ENCODE results near the gene RELT. TPM values are rescaled to one million over a fixed set of nuclear protein-coding genes. Genes with fewer than 3 reads are reported as not detected.

Gene RELT
- total RNA-seq, 6 donors from 2014 or later = 4.9 to 27.0 (median 19.2) TPM

- no peak overlapping the region for H3K4me3 ChIP-seq
- 79 to 84% methylated on average over 5 of the region's 5 CpGs for WGBS, 2 donors
- no peak for ATAC-seq (ENCODE audit: low FRiP score in 2 of 2)
- H3K4me1 ChIP-seq = no peaks in the 10 kb centered on the region
- no peak for TF ChIP-seq EP300 (IDR thresholded peaks at IDR 0.05)
- no peak for TF ChIP-seq CTCF (IDR thresholded peaks at IDR 0.05)
- no peak for TF ChIP-seq POLR2AphosphoS5 (IDR thresholded peaks at IDR 0.05)
- no peak for TF ChIP-seq POLR2A (IDR thresholded peaks at IDR 0.05)
- H3K27me3 ChIP-seq = no peaks in the 10 kb centered on the region
- H3K9me3 ChIP-seq = no peaks in the 10 kb centered on the region
- H3K27ac ChIP-seq = peak overlapping the region in 1 of 4 donors; percentile 10
- H3K36me3 ChIP-seq = peaks cover 10 to 82% (median 53%) of the 10 kb centered on the region in 4 donors
- no peak for DNase-seq
These were observed 18.1 kb upstream of the RELT start for GRCh38 chr11:73358071-73358470.

GRCh38 chr11:73359341-73359740 lies 16.9 kb upstream of the RELT start:
- Histone ChIP-seq H3K27me3 (no peaks in the 10 kb centered on the region), H3K36me3 (peaks cover 13 to 88% (median 62%) of the 10 kb centered on the region in 4 donors), H3K9me3 (no peaks in the 10 kb centered on the region), H3K27ac (peak overlapping the region in 1 of 4 donors; percentile 48), H3K4me3 (no peak overlapping the region), H3K4me1 (no peaks in the 10 kb centered on the region)
- no peak for DNase-seq
- peak in 1 of 2 donors; percentile 26 for ATAC-seq (ENCODE audit: low FRiP score in 2 of 2)
- TF ChIP-seq POLR2A (IDR thresholded peaks at IDR 0.05) = no peak
- no peak for TF ChIP-seq CTCF (IDR thresholded peaks at IDR 0.05)
- TF ChIP-seq EP300 (IDR thresholded peaks at IDR 0.05) = no peak
- 74 to 88% methylated on average over 11 of the region's 11 CpGs for WGBS, 2 donors

- peaks cover 13 to 93% (median 66%) of the 10 kb centered on the region in 4 donors for H3K36me3 ChIP-seq
- ATAC-seq (ENCODE audit: low FRiP score in 2 of 2) (no peak), DNase-seq (no peak)
- whole genome bisulfite sequencing, 2 donors = 87% methylated on average over 14 to 19 of the region's 19 CpGs
- H3K4me3 ChIP-seq = no peak overlapping the region
- no peaks in the 10 kb centered on the region for H3K4me1 ChIP-seq
- peak overlapping the region in 2 of 4 donors; percentile 4 to 5 for H3K27ac ChIP-seq
- no peak for TF ChIP-seq CTCF (IDR thresholded peaks at IDR 0.05)
- no peak for TF ChIP-seq POLR2AphosphoS5 (IDR thresholded peaks at IDR 0.05)
- TF ChIP-seq POLR2A (IDR thresholded peaks at IDR 0.05) = no peak
- TF ChIP-seq EP300 (IDR thresholded peaks at IDR 0.05) = no peak
- no peaks in the 10 kb centered on the region for H3K9me3 ChIP-seq
- H3K27me3 ChIP-seq = no peaks in the 10 kb centered on the region
These were observed 16.1 kb upstream of the RELT start for GRCh38 chr11:73359930-73360742.

- H3K9me3 ChIP-seq = no peaks in the 10 kb centered on the region
- H3K27ac ChIP-seq = peak overlapping the region in 1 of 4 donors; percentile 4
- ATAC-seq (ENCODE audit: low FRiP score in 2 of 2) (no peak), DNase-seq (no peak)
- H3K27me3 ChIP-seq = no peaks in the 10 kb centered on the region
- 93 to 94% methylated on average over 6 to 8 of the region's 8 CpGs for WGBS, 2 donors
- no peak overlapping the region for H3K4me3 ChIP-seq
- TF ChIP-seq EP300 (IDR thresholded peaks at IDR 0.05) = no peak
- TF ChIP-seq POLR2A (IDR thresholded peaks at IDR 0.05) = no peak
- no peak for TF ChIP-seq CTCF (IDR thresholded peaks at IDR 0.05)
- no peak for TF ChIP-seq POLR2AphosphoS5 (IDR thresholded peaks at IDR 0.05)
- H3K36me3 ChIP-seq = peaks cover 13 to 93% (median 68%) of the 10 kb centered on the region in 4 donors
- peaks cover 0 to 3% (median under 1%) of the 10 kb centered on the region in 4 donors for H3K4me1 ChIP-seq
These were observed 15.3 kb upstream of the RELT start for GRCh38 chr11:73360743-73361369.

Data from upper lobe of left lung (tissue), 6 donors.